ENCODE results near the gene LRRN4. TPM values are rescaled to one million over a fixed set of nuclear protein-coding genes. Genes with fewer than 3 reads are reported as not detected.
"Not testable (repeated sequence)": the region's sequence is repeated elsewhere in the genome, so short reads cannot be mapped to it uniquely, and the experiment has no call there.

LRRN4 gene
- total and polyA plus RNA-seq, 4 donors, result 0.14 to 0.18 (median 0.16) TPM

GRCh38 chr20:6034134-6034969 lies 19.5 kb downstream of the LRRN4 start (continued):
- no peak for TF ChIP-seq REST (IDR thresholded peaks at IDR 0.05)

GRCh38 chr20:6032907-6033306 lies 21.0 kb downstream of the LRRN4 start:
- not testable (repeated sequence) for H3K27ac ChIP-seq (ENCODE audit: low read depth in 1 of 2, low read length in 2 of 2); H3K4me1 ChIP-seq (ENCODE audit: control insufficient read depth in 4 of 4, insufficient read depth in 4 of 4, low read length in 3 of 4); H3K9me3 ChIP-seq (ENCODE audit: control insufficient read depth in 4 of 4, low read length in 3 of 4); H3K4me3 ChIP-seq (ENCODE audit: low read depth in 1 of 3, low read length in 3 of 3); DNase-seq (ENCODE audit: low spot score); H3K27me3 ChIP-seq (ENCODE audit: control insufficient read depth in 4 of 4, insufficient read depth in 4 of 4, low read length in 3 of 4); H3K9ac ChIP-seq (ENCODE audit: low read depth in 1 of 2, low read length in 2 of 2)
- H3K36me3 ChIP-seq (ENCODE audit: control insufficient read depth in 4 of 4, insufficient read depth in 3 of 4, low read depth in 1 of 4, low read length in 3 of 4), result peaks cover 10 to 48% (median 39%) of the 10 kb centered on the region in 4 donors
- WGBS, result 96% methylated on average over 8 of the region's 8 CpGs

- TF ChIP-seq MAX (IDR thresholded peaks at IDR 0.05) (no peak), TAF1 (conservative IDR thresholded peaks at IDR 0.05) (no peak), HNF4A (conservative IDR thresholded peaks at IDR 0.05) (no peak), RXRA (IDR thresholded peaks at IDR 0.05) (no peak), NR2F2 (IDR thresholded peaks at IDR 0.05) (no peak), EGR1 (IDR thresholded peaks at IDR 0.05; ENCODE audit: low read depth in 2 of 2) (no peak), ZBTB33 (IDR thresholded peaks at IDR 0.05) (no peak), FOXA2 (IDR thresholded peaks at IDR 0.05) (no peak), GABPA (IDR thresholded peaks at IDR 0.05 in 1 of 2, conservative IDR thresholded peaks at IDR 0.05 in 1 of 2) (no peak), ATF3 (IDR thresholded peaks at IDR 0.05) (no peak), JUND (IDR thresholded peaks at IDR 0.05) (no peak), FOXA1 (IDR thresholded peaks at IDR 0.05) (no peak), YY1 (IDR thresholded peaks at IDR 0.05) (no peak), SP1 (IDR thresholded peaks at IDR 0.05) (no peak), RAD21 (IDR thresholded peaks at IDR 0.05) (no peak), CTCF (IDR thresholded peaks at IDR 0.05; ENCODE audit: low read depth, low read length, missing input control) (no peak), HNF4G (IDR thresholded peaks at IDR 0.05) (no peak), REST (IDR thresholded peaks at IDR 0.05) (no peak)
- peaks cover 7 to 35% (median 27%) of the 10 kb centered on the region in 4 donors for H3K36me3 ChIP-seq (ENCODE audit: control insufficient read depth in 4 of 4, insufficient read depth in 3 of 4, low read depth in 1 of 4, low read length in 3 of 4)
- no peak overlapping the region for H3K9ac ChIP-seq (ENCODE audit: low read depth in 1 of 2, low read length in 2 of 2)
- H3K27me3 ChIP-seq (ENCODE audit: control insufficient read depth in 4 of 4, insufficient read depth in 4 of 4, low read length in 3 of 4), result no peaks in the 10 kb centered on the region
- no peak for DNase-seq (ENCODE audit: low spot score)
- no peak overlapping the region for H3K4me3 ChIP-seq (ENCODE audit: low read depth in 1 of 3, low read length in 3 of 3)
- no peak overlapping the region for H3K27ac ChIP-seq (ENCODE audit: low read depth in 1 of 2, low read length in 2 of 2)
- peaks cover 0 to 8% (median 1%) of the 10 kb centered on the region in 4 donors for H3K4me1 ChIP-seq (ENCODE audit: control insufficient read depth in 4 of 4, insufficient read depth in 4 of 4, low read length in 3 of 4)
- no peaks in the 10 kb centered on the region for H3K9me3 ChIP-seq (ENCODE audit: control insufficient read depth in 4 of 4, low read length in 3 of 4)
- 75% methylated on average over 6 of the region's 6 CpGs for WGBS
Observed at GRCh38 chr20:6030453-6031080, 23.3 kb downstream of the LRRN4 start.

All from liver (tissue), 9 donors.